Measurements from ENCODE around the gene DMPK.
"Not testable (repeated sequence)": the region's sequence is repeated elsewhere in the genome, so short reads cannot be mapped to it uniquely, and the experiment has no call there.

Gene DMPK

GRCh38 chr19:45767881-45768654, 14.2 kb downstream of the DMPK start:
- no peak for FAIRE-seq

- no peak for FAIRE-seq
These were observed 14.8 kb downstream of the DMPK start for GRCh38 chr19:45767410-45767880.

- no peak for FAIRE-seq
These were observed 15.4 kb downstream of the DMPK start for GRCh38 chr19:45766869-45767346.

GRCh38 chr19:45766296-45766868, 15.9 kb downstream of the DMPK start:
- no peak for FAIRE-seq

- FAIRE-seq: no peak
These were observed 16.5 kb downstream of the DMPK start for GRCh38 chr19:45765702-45766295.

GRCh38 chr19:45764945-45765701, 17.2 kb downstream of the DMPK start:
- no peak for FAIRE-seq

GRCh38 chr19:45764475-45764874, 17.8 kb downstream of the DMPK start:
- FAIRE-seq: no peak

GRCh38 chr19:45763691-45764294, 18.5 kb downstream of the DMPK start:
- no peak for FAIRE-seq

- no peak for FAIRE-seq
These were observed 19.2 kb downstream of the DMPK start for GRCh38 chr19:45762870-45763631.

GRCh38 chr19:45761714-45762113, 20.6 kb downstream of the DMPK start:
- no peak for FAIRE-seq

- no peak for FAIRE-seq
These were observed 23.4 kb downstream of the DMPK start for GRCh38 chr19:45758921-45759320.

GRCh38 chr19:45757695-45758094, 24.6 kb downstream of the DMPK start:
- no peak for FAIRE-seq

GRCh38 chr19:45754323-45754722, 28.0 kb downstream of the DMPK start:
- no peak for FAIRE-seq

- FAIRE-seq: no peak
These were observed 28.7 kb downstream of the DMPK start for GRCh38 chr19:45753548-45753947.

- FAIRE-seq: no peak
These were observed 29.7 kb downstream of the DMPK start for GRCh38 chr19:45752639-45753038.

- FAIRE-seq: not testable (repeated sequence)
These were observed 30.8 kb downstream of the DMPK start for GRCh38 chr19:45751483-45751882.

- FAIRE-seq: no peak
These were observed 34.8 kb downstream of the DMPK start for GRCh38 chr19:45747513-45747912.

- no peak for FAIRE-seq
These were observed 35.4 kb downstream of the DMPK start for GRCh38 chr19:45746866-45747265.

- FAIRE-seq: no peak
These were observed 36.7 kb downstream of the DMPK start for GRCh38 chr19:45745606-45746005.

GRCh38 chr19:45742969-45743368, 39.3 kb downstream of the DMPK start:
- FAIRE-seq: no peak

GRCh38 chr19:45739498-45740439, 42.5 kb downstream of the DMPK start:
- FAIRE-seq: no peak
